Measurements from ENCODE around the gene DUXA.
A peak's percentile ranks its signal among the peaks of the same experiment; 100 is the strongest.
"Not testable (repeated sequence)": the region's sequence is repeated elsewhere in the genome, so short reads cannot be mapped to it uniquely, and the experiment has no call there.

The DUXA gene

GRCh38 chr19:57167385-57167784 lies at the start of gene DUXA:
Gene DUXA (minus strand): TSS chr19:57167485. CDS start chr19:57167443, 42 bp downstream.
- no peak for DNase-seq

- DNase-seq: no peak
Measured at GRCh38 chr19:57212109-57212508, 44.8 kb upstream of the DUXA start.

- no peak for DNase-seq
Measured at GRCh38 chr19:57210381-57210780, 43.1 kb upstream of the DUXA start.

GRCh38 chr19:57202160-57202559 lies 34.9 kb upstream of the DUXA start:
- no peak for DNase-seq

GRCh38 chr19:57197874-57198273 lies 30.6 kb upstream of the DUXA start:
- not testable (repeated sequence) for DNase-seq

GRCh38 chr19:57192993-57193392 lies 25.7 kb upstream of the DUXA start:
- no peak for DNase-seq

GRCh38 chr19:57192077-57192420 lies 24.8 kb upstream of the DUXA start:
- no peak for DNase-seq

- peak; percentile 89 for DNase-seq
Measured at GRCh38 chr19:57191141-57192076, 24.1 kb upstream of the DUXA start, which contains the start of gene ZNF264. Gene ZNF264 (plus strand): TSS chr19:57191500. CDS start chr19:57191914, 414 bp downstream.

- DNase-seq: no peak
Measured at GRCh38 chr19:57190301-57190700, 23.0 kb upstream of the DUXA start.

- peak; percentile 42 for DNase-seq
Measured at GRCh38 chr19:57171551-57172081, 4.3 kb upstream of the DUXA start.

GRCh38 chr19:57165846-57166245 lies 1.4 kb downstream of the DUXA start:
- no peak for DNase-seq

GRCh38 chr19:57161985-57162539 lies 5.2 kb downstream of the DUXA start:
- DNase-seq: no peak

GRCh38 chr19:57152921-57153320 lies 14.4 kb downstream of the DUXA start:
- DNase-seq: no peak

GRCh38 chr19:57141699-57142098 lies 25.6 kb downstream of the DUXA start:
- DNase-seq: no peak

- DNase-seq: no peak
Measured at GRCh38 chr19:57135797-57136196, 31.5 kb downstream of the DUXA start.

GRCh38 chr19:57127403-57127802 lies 39.9 kb downstream of the DUXA start:
- not testable (repeated sequence) for DNase-seq

- DNase-seq: no peak
Measured at GRCh38 chr19:57123882-57124281, 43.4 kb downstream of the DUXA start.

GRCh38 chr19:57118848-57119247 lies 48.4 kb downstream of the DUXA start:
- no peak for DNase-seq

- not testable (repeated sequence) for DNase-seq
Measured at GRCh38 chr19:57113501-57113900, 53.8 kb downstream of the DUXA start.

GRCh38 chr19:57111329-57111644 lies 56.0 kb downstream of the DUXA start:
- no peak for DNase-seq

GRCh38 chr19:57110592-57111328 lies 56.5 kb downstream of the DUXA start:
- DNase-seq: peak; percentile 4

- DNase-seq: no peak
Measured at GRCh38 chr19:57106722-57107235, 60.5 kb downstream of the DUXA start.
